NCI-H2227 (cell line): ENCODE measurements around the gene CAV3.
A peak's percentile ranks its signal among the peaks of the same experiment; 100 is the strongest.

ENCODE experiments used
- DNase-seq: peaks from one replicate; lab custom pipeline; 2025; ENCODE audit not compliant: unreplicated experiment; lab: John Stamatoyannopoulos, UW

The CAV3 gene

GRCh38 chr3:8760091-8760490 lies 26.5 kb downstream of the CAV3 start:
- no peak for DNase-seq

- DNase-seq = no peak
Measured at GRCh38 chr3:8760506-8760905, 26.9 kb downstream of the CAV3 start.

DNA sequence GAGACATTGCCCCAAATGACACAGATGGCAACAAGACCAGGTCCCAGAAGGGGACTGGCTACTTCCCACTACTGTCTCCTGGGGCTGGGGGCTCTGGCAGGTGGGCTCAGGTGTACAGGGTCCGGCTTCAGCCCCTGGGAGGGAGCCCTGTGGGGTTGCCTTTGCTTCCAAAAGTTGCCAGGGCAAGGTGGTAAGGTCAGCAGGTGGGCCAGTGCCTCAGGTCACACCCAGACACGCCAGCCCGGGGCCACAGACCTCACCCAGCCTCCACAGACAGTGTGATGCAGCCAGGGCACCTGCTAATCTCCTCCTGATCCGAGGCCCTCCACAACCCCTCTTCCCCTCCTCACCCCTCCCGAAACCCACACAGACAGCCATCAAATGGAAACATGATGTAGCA lies 28.3 kb downstream of the CAV3 start:
- no peak for DNase-seq

DNA sequence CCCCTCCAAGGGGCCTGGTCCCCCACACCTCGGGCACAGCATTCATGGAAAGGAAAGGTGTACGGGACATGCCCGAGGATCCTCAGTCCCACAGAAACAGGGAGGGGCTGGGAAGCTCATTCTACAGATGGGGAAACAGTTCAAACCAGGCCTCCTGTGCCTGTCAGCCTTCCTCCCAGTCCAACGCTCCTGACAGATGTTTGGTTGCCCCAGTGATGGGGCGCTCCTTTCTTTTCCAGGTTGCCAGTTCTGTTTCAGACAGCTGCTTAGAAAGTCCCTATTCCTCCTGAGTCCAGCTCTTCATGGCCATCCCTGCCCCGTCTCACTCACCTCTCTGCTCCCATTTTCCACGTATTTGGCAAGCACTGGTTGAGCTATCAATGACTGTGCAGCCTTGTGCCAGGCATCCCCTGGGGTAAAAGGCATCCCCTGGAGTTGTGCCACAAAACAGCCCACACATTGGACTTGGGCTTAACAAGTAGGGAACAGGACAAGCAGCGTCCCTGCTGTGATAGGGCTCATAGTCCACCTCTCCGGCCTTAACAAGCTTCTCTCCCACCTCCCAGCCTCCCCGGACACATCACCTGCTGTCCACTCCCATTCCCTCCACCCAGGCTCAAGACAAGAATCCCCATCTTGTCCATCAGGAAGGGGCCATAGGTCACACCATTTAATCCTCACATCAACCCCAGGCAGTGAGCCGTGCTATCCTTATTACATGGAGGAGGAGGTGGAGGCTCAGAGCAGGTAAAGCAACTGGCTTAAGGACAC lies 29.2 kb downstream of the CAV3 start:
- no peak for DNase-seq

- DNase-seq = no peak
Measured at GRCh38 chr3:8764528-8764927, 30.9 kb downstream of the CAV3 start.

DNA sequence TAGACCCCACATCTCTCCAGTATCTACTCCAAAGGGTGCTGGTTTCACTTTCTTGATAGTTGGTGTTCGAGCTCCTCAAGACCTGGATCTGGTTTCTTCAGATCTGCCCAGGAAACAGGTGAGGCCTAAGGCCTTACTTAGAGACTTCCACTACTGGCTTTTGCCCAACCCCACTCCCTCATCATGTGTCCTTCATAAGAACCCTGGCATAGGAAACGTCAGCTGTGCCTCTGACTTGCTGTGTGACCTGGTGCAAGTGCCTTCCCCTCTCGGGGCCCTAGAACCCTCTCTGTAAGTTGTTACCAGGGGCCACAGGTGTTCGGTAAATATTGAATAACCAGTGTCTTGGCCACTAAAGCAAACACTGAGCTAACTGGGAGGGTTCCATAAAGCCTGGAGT lies 31.9 kb downstream of the CAV3 start:
- no peak for DNase-seq

GRCh38 chr3:8766148-8766547 lies 32.5 kb downstream of the CAV3 start:
- DNase-seq = no peak

- DNase-seq = no peak
Measured at GRCh38 chr3:8767256-8767666, 33.7 kb downstream of the CAV3 start.

DNA sequence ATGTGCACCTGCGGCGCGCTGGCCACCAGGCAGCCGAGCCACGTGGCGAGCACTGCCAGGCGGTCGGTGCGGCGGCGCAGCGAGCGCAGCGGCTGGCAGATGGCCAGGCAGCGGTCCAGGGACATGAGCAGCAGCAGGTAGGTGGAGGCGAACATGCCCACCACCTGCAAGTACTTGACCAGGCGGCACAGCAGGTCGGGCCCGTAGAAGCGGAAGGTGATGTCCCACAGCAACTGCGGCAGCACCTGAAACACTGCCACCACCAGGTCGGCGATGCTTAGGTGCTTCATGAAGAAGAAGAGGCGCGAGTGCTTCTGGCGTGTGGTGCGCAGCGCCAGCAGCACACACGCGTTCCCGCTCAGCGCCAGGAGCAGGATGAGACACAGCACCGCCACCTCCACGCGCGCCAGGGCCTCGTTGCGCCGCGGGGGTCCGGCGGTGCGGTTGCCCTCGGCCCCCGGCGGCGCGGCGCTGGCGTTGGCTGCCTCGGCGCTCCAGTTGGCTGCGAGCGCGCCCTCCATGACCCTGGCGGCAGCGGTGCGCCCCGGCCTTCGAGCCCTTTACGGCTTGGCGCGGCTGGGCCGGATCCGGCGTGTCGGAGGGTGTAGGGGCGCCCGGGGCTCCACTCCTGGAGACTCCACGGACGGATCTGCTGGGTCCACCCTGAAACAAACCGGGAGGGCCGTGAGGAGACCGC lies 34.2 kb downstream of the CAV3 start:
- peak; percentile 60 for DNase-seq

GRCh38 chr3:8768364-8769087 lies 34.9 kb downstream of the CAV3 start:
- peak; percentile 25 for DNase-seq

- DNase-seq = peak; percentile 83
Measured at GRCh38 chr3:8769088-8769822, 35.7 kb downstream of the CAV3 start, which contains the start of gene OXTR. TSS of gene OXTR (minus strand) at chr3:8769613. CDS start at chr3:8768187, 1,426 bp downstream.

DNA sequence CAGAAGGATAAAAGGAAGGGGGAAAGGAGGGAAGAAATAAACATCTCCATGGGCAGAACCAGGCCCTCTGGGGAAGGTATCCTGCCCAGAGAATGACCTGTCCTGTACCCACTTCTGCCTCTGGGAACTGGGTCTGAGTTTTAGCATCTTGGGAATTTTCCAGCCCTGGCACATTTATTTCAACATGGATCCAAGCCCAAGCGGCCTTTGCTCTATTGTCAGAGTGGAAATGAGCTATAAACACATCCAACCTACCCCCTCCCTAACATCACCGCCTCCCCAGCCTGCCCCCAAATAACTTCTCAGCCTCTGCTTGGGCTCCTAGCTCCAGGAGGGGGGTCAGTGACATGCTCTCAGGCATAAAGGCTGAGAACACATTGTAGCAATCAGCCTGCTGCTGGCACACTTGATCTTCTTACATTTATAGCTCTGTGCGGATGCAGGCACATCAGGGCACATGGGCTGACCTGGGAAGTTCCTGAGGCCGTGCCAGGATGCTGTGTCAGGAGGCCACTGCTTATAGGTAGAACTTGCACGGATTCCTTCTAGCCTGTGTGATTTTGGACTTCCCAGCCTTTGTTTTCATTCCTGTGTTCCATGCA lies 40.4 kb downstream of the CAV3 start:
- no peak for DNase-seq

DNA sequence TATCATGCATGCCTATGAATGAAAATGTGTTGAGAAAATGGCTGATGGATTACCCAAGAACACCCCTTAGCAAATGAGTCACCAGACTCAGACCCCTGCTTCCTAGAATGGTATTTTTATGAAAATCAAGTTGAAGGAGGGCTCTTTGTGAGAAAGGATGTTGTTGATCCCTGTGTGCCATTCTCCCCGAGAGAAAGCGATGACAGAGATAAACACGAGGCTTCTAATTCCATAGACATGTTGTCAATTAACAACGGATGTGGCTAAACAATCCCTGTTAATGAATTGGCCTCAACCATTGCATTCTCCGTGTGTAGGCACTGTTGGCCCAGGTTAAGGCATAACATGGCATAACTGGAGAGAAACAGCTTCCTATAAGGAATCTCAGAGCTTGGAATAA lies 41.6 kb downstream of the CAV3 start:
- no peak for DNase-seq

- DNase-seq = no peak
Measured at GRCh38 chr3:8775602-8776001, 42.0 kb downstream of the CAV3 start.

DNA sequence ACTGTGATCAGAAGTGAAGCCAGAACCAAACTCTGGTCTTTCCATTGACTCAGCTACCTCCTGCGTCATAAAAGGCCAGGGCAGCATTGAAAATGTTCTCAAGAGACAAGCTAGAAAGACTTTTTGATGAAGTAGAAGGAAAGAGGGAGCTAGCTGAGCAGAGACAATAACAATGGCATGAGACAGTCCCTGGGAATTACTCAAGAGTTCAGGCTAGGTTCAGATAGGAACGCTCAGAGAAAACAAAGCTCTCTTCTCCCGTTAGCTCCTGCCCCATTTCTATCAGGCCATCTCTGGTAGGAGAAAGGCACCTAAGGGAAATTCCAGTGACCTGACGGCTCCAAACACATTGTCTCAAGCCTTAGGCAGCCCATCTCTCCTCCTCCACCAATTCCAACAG lies 42.8 kb downstream of the CAV3 start:
- no peak for DNase-seq

- DNase-seq = no peak
Measured at GRCh38 chr3:8777201-8777977, 43.8 kb downstream of the CAV3 start.

GRCh38 chr3:8777978-8778267 lies 44.3 kb downstream of the CAV3 start:
- DNase-seq = no peak

DNA sequence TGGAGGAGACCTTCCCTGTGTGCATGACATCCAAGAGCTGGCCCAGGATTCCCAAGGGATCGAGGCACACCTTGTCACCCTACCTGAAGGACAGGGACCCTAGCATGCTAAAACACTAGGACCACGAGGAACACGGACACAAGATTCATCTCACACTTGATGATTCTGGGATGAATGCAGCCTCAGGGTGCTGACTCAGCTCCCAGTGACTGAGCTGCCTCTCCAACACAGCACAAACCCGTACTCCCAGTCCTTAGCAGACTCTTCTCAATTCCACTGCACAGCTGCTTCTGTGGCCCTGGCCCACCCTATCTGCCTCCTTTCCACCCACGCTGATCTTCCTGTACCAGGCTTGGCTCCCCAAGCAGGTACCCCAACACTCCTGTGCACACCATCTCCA lies 44.9 kb downstream of the CAV3 start:
- no peak for DNase-seq

- DNase-seq = no peak
Measured at GRCh38 chr3:8780279-8780678, 46.7 kb downstream of the CAV3 start.
